ENCODE data around the gene COL4A4.

GRCh38 chr2:227134591-227134990, 29.4 kb downstream of the COL4A4 start:
- no peak for TF ChIP-seq POLR2A (IDR thresholded peaks at IDR 0.05)
- TF ChIP-seq, protein P1, sequence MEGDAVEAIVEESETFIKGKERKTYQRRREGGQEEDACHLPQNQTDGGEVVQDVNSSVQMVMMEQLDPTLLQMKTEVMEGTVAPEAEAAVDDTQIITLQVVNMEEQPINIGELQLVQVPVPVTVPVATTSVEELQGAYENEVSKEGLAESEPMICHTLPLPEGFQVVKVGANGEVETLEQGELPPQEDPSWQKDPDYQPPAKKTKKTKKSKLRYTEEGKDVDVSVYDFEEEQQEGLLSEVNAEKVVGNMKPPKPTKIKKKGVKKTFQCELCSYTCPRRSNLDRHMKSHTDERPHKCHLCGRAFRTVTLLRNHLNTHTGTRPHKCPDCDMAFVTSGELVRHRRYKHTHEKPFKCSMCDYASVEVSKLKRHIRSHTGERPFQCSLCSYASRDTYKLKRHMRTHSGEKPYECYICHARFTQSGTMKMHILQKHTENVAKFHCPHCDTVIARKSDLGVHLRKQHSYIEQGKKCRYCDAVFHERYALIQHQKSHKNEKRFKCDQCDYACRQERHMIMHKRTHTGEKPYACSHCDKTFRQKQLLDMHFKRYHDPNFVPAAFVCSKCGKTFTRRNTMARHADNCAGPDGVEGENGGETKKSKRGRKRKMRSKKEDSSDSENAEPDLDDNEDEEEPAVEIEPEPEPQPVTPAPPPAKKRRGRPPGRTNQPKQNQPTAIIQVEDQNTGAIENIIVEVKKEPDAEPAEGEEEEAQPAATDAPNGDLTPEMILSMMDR (IDR thresholded peaks at IDR 0.05): no peak
- TF ChIP-seq EP300 (IDR thresholded peaks at IDR 0.05; ENCODE audit: low read depth): no peak
- no peak for TF ChIP-seq POLR2AphosphoS5 (IDR thresholded peaks at IDR 0.05)

Measured in transverse colon (tissue), 4 donors.